HG02884 (cell line): ENCODE results near the gene UGT2B7.

Experiments used
- ATAC-seq: cut with Tn5 transposase; IDR thresholded peaks from one replicate; pipeline ENCODE4 v1.9.1; 2021; ENCODE audit warnings: mild to moderate bottlenecking, moderate library complexity; ENCODE audit not compliant: unreplicated experiment

UGT2B7 gene

DNA sequence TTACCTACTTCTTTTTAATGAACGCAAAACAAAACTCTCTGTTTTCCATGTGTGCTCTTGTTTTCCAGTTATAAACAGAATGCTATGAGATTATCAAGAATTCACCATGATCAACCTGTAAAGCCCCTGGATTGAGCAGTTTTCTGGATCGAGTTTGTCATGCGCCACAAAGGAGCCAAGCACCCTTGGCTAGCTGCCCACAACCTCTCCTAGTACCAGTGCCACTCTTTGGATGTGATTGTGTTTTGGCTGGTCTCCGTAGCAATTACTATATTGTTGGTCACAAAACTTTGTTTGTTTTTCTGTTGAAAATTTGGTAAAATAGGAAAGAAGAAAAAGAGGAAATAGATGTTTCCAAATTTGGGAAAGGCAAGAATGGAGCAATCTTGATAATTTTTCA, 51.1 kb downstream of the UGT2B7 start:
- no peak for ATAC-seq

DNA sequence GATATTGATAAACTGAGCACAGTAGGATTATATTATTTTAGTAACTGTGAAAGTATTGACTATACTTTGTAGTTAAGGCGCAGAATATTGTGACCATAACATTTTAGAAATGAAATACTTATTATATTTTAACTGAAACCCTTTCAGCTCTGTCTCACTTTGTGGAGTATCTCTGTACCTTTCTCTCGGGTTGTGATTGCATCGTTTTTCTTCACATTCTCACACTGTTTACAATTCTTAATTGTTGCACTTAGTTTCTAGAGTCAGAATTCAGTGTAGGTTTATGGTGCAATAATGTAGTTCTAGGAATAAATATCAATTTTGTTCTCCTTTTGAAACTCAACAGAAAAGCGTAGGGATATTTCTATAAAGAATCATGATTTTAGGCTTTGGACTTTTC, 57.7 kb downstream of the UGT2B7 start:
- no peak for ATAC-seq

DNA sequence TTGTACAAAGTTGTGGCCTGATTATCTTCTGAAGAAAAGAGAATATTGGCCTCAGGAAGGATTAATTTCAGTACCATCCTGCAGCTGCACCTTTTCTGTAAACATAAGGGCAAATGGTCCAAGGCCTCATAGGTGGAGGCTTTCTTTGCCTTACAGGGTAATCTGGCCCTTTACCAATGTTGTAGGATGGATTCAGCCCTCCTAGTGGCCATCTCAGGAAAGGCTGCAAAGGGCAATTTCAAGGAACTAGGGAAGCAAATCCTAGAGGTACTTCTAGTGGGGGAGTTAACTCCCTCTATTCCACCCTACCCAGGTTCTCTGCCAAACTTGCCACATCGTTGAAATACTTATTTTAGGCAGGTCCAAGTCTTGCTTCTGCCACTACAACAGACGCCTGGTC, 60.6 kb downstream of the UGT2B7 start:
- ATAC-seq: no peak
